Tibial nerve (tissue), 4 donors: ENCODE data around the gene SFI1.

Experiments
- CTCF ChIP-seq, 5 experiments: fragments of 200-600 bp in 3 of 5; fragments of 450-650 bp in 2 of 5; sonication (generic) in 3 of 5; IDR thresholded peaks; one replicate each; pipeline ENCODE4 v1.5.1; 2016 to 2019; ENCODE audit warnings: antibody characterized with exemption in 5 of 5, mild to moderate bottlenecking in 3 of 5, moderate library complexity in 2 of 5
- EP300 ChIP-seq, 2 donors: sonication (generic); formaldehyde crosslinking; IDR thresholded peaks; one replicate each; pipeline ENCODE4 v1.6.1; 2017; ENCODE audit warnings: antibody characterized with exemption in 2 of 2, mild to moderate bottlenecking in 1 of 2
- POLR2A ChIP-seq, 2 donors: fragments of 450-650 bp; IDR thresholded peaks; one replicate each; pipeline ENCODE4 v1.6.1; 2017; ENCODE audit warnings: antibody characterized with exemption in 2 of 2, mild to moderate bottlenecking in 2 of 2, moderate library complexity in 2 of 2

- no peak for TF ChIP-seq POLR2A (IDR thresholded peaks at IDR 0.05)
- no peak for TF ChIP-seq CTCF (IDR thresholded peaks at IDR 0.05)
- TF ChIP-seq EP300 (IDR thresholded peaks at IDR 0.05), result no peak
Measured at GRCh38 chr22:31477329-31477728, 19.0 kb upstream of the SFI1 start.
